Vagina (tissue), 2 donors: ENCODE measurements around the gene ZFYVE9. TPM values are rescaled to one million over a fixed set of nuclear protein-coding genes. Genes with fewer than 3 reads are reported as not detected.

ENCODE experiments used
- DNase-seq, 2 donors: peaks; one replicate each; pipeline ENCODE4 v3.0.0-alpha.2; 2017; ENCODE audit errors: extremely low spot score in 2 of 2
- H3K27ac ChIP-seq: fragments of 200-600 bp; sonication (generic); one replicate; pipeline ENCODE4 v1.5.1; 2019
- H3K27me3 ChIP-seq: fragments of 200-600 bp; sonication (generic); one replicate; pipeline ENCODE4 v1.5.1; 2019
- H3K36me3 ChIP-seq, 2 donors: fragments of 200-600 bp; sonication (generic); one replicate each; pipeline ENCODE4 v1.5.1; 2017 to 2019
- H3K4me1 ChIP-seq: fragments of 200-600 bp; sonication (generic); one replicate; pipeline ENCODE4 v1.5.1; 2019
- H3K4me3 ChIP-seq, 2 donors: fragments of 200-600 bp; sonication (generic); 1 replicate in 1 of 2; 2 replicates in 1 of 2; pipeline ENCODE4 v1.5.1; 2016 to 2019
- H3K9me3 ChIP-seq: fragments of 200-600 bp; sonication (generic); one replicate; pipeline ENCODE4 v1.5.1; 2019
- CTCF ChIP-seq, 3 experiments: fragments of 450-650 bp in 2 of 3; fragments of 200-600 bp in 1 of 3; sonication (generic) in 1 of 3; IDR thresholded peaks; one replicate each; pipeline ENCODE4 v1.5.1; 2017 to 2019; ENCODE audit warnings: antibody characterized with exemption in 3 of 3, mild to moderate bottlenecking in 2 of 3, moderate library complexity in 2 of 3
- POLR2A ChIP-seq, 2 donors: fragments of 450-650 bp; IDR thresholded peaks; one replicate each; pipeline ENCODE4 v1.6.1; 2017; ENCODE audit warnings: antibody characterized with exemption in 2 of 2, mild to moderate bottlenecking in 2 of 2, moderate library complexity in 2 of 2
- POLR2AphosphoS5 ChIP-seq, 2 donors: sonication (generic); formaldehyde crosslinking; IDR thresholded peaks; one replicate each; pipeline ENCODE4 v1.9.0; 2017; ENCODE audit warnings: antibody characterized with exemption in 2 of 2, mild to moderate bottlenecking in 2 of 2, low read depth in 1 of 2; ENCODE audit not compliant: insufficient read depth in 1 of 2
- intact Hi-C: fragments of 100-400 bp; cut with DNase I; formaldehyde crosslinking; loops from one replicate; pipeline ENCODE4 v1.15.1; 2023
- total RNA-seq: library from RNA; depleted of rRNA; stranded (reverse); fragments of >200 nt; gene quantifications from one replicate; pipeline ENCODE4 v1.2.3, GENCODE V29; 2016

The ZFYVE9 gene
- total RNA-seq, 1 donor from 2014 or later: 30.2 TPM

GRCh38 chr1:52153010-52153409 lies 11.1 kb downstream of the ZFYVE9 start:
- Histone ChIP-seq H3K27ac (no peak overlapping the region), H3K4me3 (no peak overlapping the region), H3K36me3 (no peaks in the 10 kb centered on the region), H3K9me3 (no peaks in the 10 kb centered on the region), H3K27me3 (no peaks in the 10 kb centered on the region), H3K4me1 (peaks cover 28% of the 10 kb centered on the region)
- DNase-seq: no peak
- intact Hi-C loops: no loop called here
- TF ChIP-seq POLR2AphosphoS5 (IDR thresholded peaks at IDR 0.05; ENCODE audit: insufficient read depth in 1 of 2, low read depth in 1 of 2) (no peak), POLR2A (IDR thresholded peaks at IDR 0.05) (no peak), CTCF (IDR thresholded peaks at IDR 0.05) (no peak)

- TF ChIP-seq POLR2A (IDR thresholded peaks at IDR 0.05): no peak
- TF ChIP-seq POLR2AphosphoS5 (IDR thresholded peaks at IDR 0.05; ENCODE audit: insufficient read depth in 1 of 2, low read depth in 1 of 2): no peak
- no peak for TF ChIP-seq CTCF (IDR thresholded peaks at IDR 0.05)
- H3K27me3 ChIP-seq: no peaks in the 10 kb centered on the region
- no peak overlapping the region for H3K4me3 ChIP-seq
- intact Hi-C loops: no loop called here
- no peak for DNase-seq
- H3K27ac ChIP-seq: no peak overlapping the region
- no peaks in the 10 kb centered on the region for H3K36me3 ChIP-seq
- H3K4me1 ChIP-seq: peaks cover 34% of the 10 kb centered on the region
- H3K9me3 ChIP-seq: no peaks in the 10 kb centered on the region
Observed at GRCh38 chr1:52153898-52154297, 12.0 kb downstream of the ZFYVE9 start.

- Histone ChIP-seq H3K4me3 (no peak overlapping the region), H3K36me3 (no peaks in the 10 kb centered on the region), H3K27ac (no peak overlapping the region), H3K4me1 (peaks cover 38% of the 10 kb centered on the region), H3K9me3 (no peaks in the 10 kb centered on the region), H3K27me3 (no peaks in the 10 kb centered on the region)
- no peak for TF ChIP-seq CTCF (IDR thresholded peaks at IDR 0.05)
- no peak for TF ChIP-seq POLR2AphosphoS5 (IDR thresholded peaks at IDR 0.05; ENCODE audit: insufficient read depth in 1 of 2, low read depth in 1 of 2)
- no peak for TF ChIP-seq POLR2A (IDR thresholded peaks at IDR 0.05)
- DNase-seq: no peak
- intact Hi-C loops: no loop called here
Observed at GRCh38 chr1:52156460-52156859, 14.6 kb downstream of the ZFYVE9 start.

- no peak for DNase-seq
- peaks cover 37% of the 10 kb centered on the region for H3K4me1 ChIP-seq
- H3K4me3 ChIP-seq: no peak overlapping the region
- no peaks in the 10 kb centered on the region for H3K36me3 ChIP-seq
- no peaks in the 10 kb centered on the region for H3K9me3 ChIP-seq
- no peak overlapping the region for H3K27ac ChIP-seq
- TF ChIP-seq CTCF (IDR thresholded peaks at IDR 0.05): no peak
- no peaks in the 10 kb centered on the region for H3K27me3 ChIP-seq
- intact Hi-C loops: no loop called here
Observed at GRCh38 chr1:52157582-52157981, 15.7 kb downstream of the ZFYVE9 start.

- H3K27ac ChIP-seq: no peak overlapping the region
- no peak for DNase-seq
Observed at GRCh38 chr1:52158218-52158617, 16.3 kb downstream of the ZFYVE9 start.

More at GRCh38 chr1:52158218-52158617, 16.3 kb downstream of the ZFYVE9 start:
- Histone ChIP-seq H3K4me3 (no peak overlapping the region), H3K36me3 (no peaks in the 10 kb centered on the region), H3K9me3 (no peaks in the 10 kb centered on the region), H3K4me1 (peaks cover 31% of the 10 kb centered on the region), H3K27me3 (no peaks in the 10 kb centered on the region)
- intact Hi-C loops: no loop called here
- TF ChIP-seq POLR2AphosphoS5 (IDR thresholded peaks at IDR 0.05; ENCODE audit: insufficient read depth in 1 of 2, low read depth in 1 of 2) (no peak), CTCF (IDR thresholded peaks at IDR 0.05) (no peak), POLR2A (IDR thresholded peaks at IDR 0.05) (no peak)
